H1 (cell line): Measurements from ENCODE around the gene GDI2. TPM values are rescaled to one million over a fixed set of nuclear protein-coding genes. Genes with fewer than 3 reads are reported as not detected.

ENCODE experiments used
- CTCF ChIA-PET: fragments of 300-600 bp; sonication (Branson Sonifier 250); formaldehyde crosslinking; loops from one replicate; lab custom pipeline; 2021; ENCODE audit not compliant: partially characterized antibody; lab: Charles Lee
- POLR2A ChIA-PET: fragments of 300-600 bp; sonication (Branson Sonifier 250); formaldehyde crosslinking; loops from one replicate; lab custom pipeline; 2021; ENCODE audit warnings: inconsistent platforms; ENCODE audit not compliant: partially characterized antibody; lab: Charles Lee
- DNase-seq, 2 experiments: peaks; one replicate each; pipeline versions ENCODE4 v3.0.0 to v3.0.0-alpha.2; 2010 to 2022; ENCODE audit warnings: low spot score in 2 of 2, low read depth in 1 of 2, mixed read lengths in 1 of 2
- FAIRE-seq: peaks from 2 replicates; lab custom pipeline; 2011; peaks lifted over from hg19 to GRCh38; lab: Jason Lieb, UNC
- H2AFZ ChIP-seq: 2 replicates; pipeline ENCODE4 v1.8.1; 2012; ENCODE audit warnings: low read length, inconsistent platforms
- H2AK5ac ChIP-seq: 2 replicates; pipeline ENCODE4 v1.6.1; 2013; ENCODE audit warnings: low read depth, low read length
- H2BK120ac ChIP-seq: replicated peaks from 2 replicates; pipeline ENCODE3; 2013; ENCODE audit warnings: low read depth, low read length, inconsistent platforms
- H2BK12ac ChIP-seq: 2 replicates; pipeline ENCODE4 v1.6.1; 2013; ENCODE audit warnings: low read depth, low read length
- H2BK15ac ChIP-seq: 2 replicates; pipeline ENCODE4 v1.6.1; 2013; ENCODE audit warnings: low read length
- H2BK20ac ChIP-seq: 2 replicates; pipeline ENCODE4 v1.6.1; 2013; ENCODE audit warnings: low read length
- H2BK5ac ChIP-seq: 2 replicates; pipeline ENCODE4 v1.6.1; 2013; ENCODE audit warnings: low read depth, low read length
- H3K14ac ChIP-seq: 2 replicates; pipeline ENCODE4 v1.6.1; 2013; ENCODE audit warnings: inconsistent platforms; ENCODE audit not compliant: insufficient read length
- H3K18ac ChIP-seq: 2 replicates; pipeline ENCODE4 v1.6.1; 2013; ENCODE audit warnings: low read length; ENCODE audit errors: extremely low read depth
- H3K23ac ChIP-seq: 2 replicates; pipeline ENCODE4 v1.6.1; 2013; ENCODE audit warnings: inconsistent platforms; ENCODE audit not compliant: insufficient read length
- H3K23me2 ChIP-seq: 2 replicates; pipeline ENCODE4 v1.6.1; 2013; ENCODE audit warnings: low read depth, low read length
- H3K27ac ChIP-seq: 2 replicates; pipeline ENCODE4 v1.6.1; 2011; ENCODE audit warnings: low read depth, low read length, inconsistent platforms
- H3K27me3 ChIP-seq, 4 experiments: replicated peaks in 1 of 4; 1 replicate in 1 of 4; 2 replicates in 3 of 4; pipeline versions ENCODE4 v1.6.1 to v1.8.1; 2011 to 2013; ENCODE audit warnings: low read length in 3 of 4, mild to moderate bottlenecking in 3 of 4, inconsistent platforms in 2 of 4, mixed read lengths in 2 of 4, moderate library complexity in 1 of 4; ENCODE audit not compliant: control insufficient read depth in 3 of 4, insufficient read depth in 3 of 4; ENCODE audit errors: extremely low read depth in 1 of 4
- H3K36me3 ChIP-seq, 4 experiments: 2 replicates each; pipeline versions ENCODE4 v1.6.1 to v1.8.1; 2011 to 2013; ENCODE audit warnings: mild to moderate bottlenecking in 4 of 4, low read length in 3 of 4, moderate library complexity in 2 of 4, control low read depth in 1 of 4, inconsistent platforms in 1 of 4; ENCODE audit not compliant: insufficient read depth in 4 of 4, control insufficient read depth in 2 of 4
- H3K4ac ChIP-seq: replicated peaks from 2 replicates; pipeline ENCODE3; 2013; ENCODE audit warnings: low read length, low read depth, mixed read lengths, inconsistent platforms; ENCODE audit not compliant: insufficient read length
- H3K4me1 ChIP-seq, 4 experiments: replicated peaks in 1 of 4; 1 replicate in 1 of 4; 2 replicates in 3 of 4; pipeline versions ENCODE4 v1.6.1 to v1.8.1; 2011 to 2013; ENCODE audit warnings: low read length in 3 of 4, inconsistent platforms in 2 of 4, mixed read lengths in 1 of 4; ENCODE audit not compliant: insufficient read depth in 4 of 4, control insufficient read depth in 3 of 4
- H3K4me2 ChIP-seq, 2 experiments: 2 replicates each; pipeline versions ENCODE4 v1.6.1 to v1.8.1; 2011 to 2013; ENCODE audit warnings: low read depth in 2 of 2, low read length in 2 of 2, control low read depth in 1 of 2, inconsistent platforms in 1 of 2, mild to moderate bottlenecking in 1 of 2; ENCODE audit not compliant: insufficient read depth in 1 of 2
- H3K4me3 ChIP-seq, 4 experiments: fragments of 200-600, 300-600 bp in 1 of 4; sonication (generic), shearing (Covaris generic), sonication (Bioruptor Twin) in 1 of 4; 2 replicates each; pipeline versions ENCODE4 v1.5.1 to v1.8.1; 2011 to 2016; ENCODE audit warnings: low read length in 4 of 4, low read depth in 3 of 4, control low read depth in 2 of 4, inconsistent platforms in 2 of 4, mild to moderate bottlenecking in 2 of 4, mixed read lengths in 1 of 4, moderate library complexity in 1 of 4; ENCODE audit not compliant: insufficient read depth in 2 of 4; ENCODE audit errors: extremely low read depth in 1 of 4
- H3K56ac ChIP-seq: replicated peaks from 2 replicates; pipeline ENCODE3; 2013; ENCODE audit warnings: low read depth, mild to moderate bottlenecking, mixed read lengths, low read length, inconsistent platforms; ENCODE audit not compliant: insufficient read length
- H3K79me1 ChIP-seq: 2 replicates; pipeline ENCODE4 v1.6.1; 2013; ENCODE audit warnings: low read depth, low read length, control low read depth
- H3K79me2 ChIP-seq, 2 experiments: 2 replicates each; pipeline versions ENCODE4 v1.6.1 to v1.8.1; 2012 to 2013; ENCODE audit warnings: low read length in 2 of 2, mild to moderate bottlenecking in 2 of 2, inconsistent platforms in 1 of 2; ENCODE audit not compliant: insufficient read depth in 2 of 2, control insufficient read depth in 1 of 2
- H3K9ac ChIP-seq, 4 experiments: replicated peaks in 1 of 4; 1 replicate in 1 of 4; 2 replicates in 3 of 4; pipeline versions ENCODE4 v1.6.1 to v1.8.1; 2011 to 2013; ENCODE audit warnings: low read depth in 3 of 4, low read length in 3 of 4, control low read depth in 2 of 4, mild to moderate bottlenecking in 2 of 4, moderate library complexity in 2 of 4, inconsistent platforms in 1 of 4; ENCODE audit errors: extremely low read depth in 1 of 4
- H3K9me3 ChIP-seq, 2 experiments: 2 replicates each; pipeline versions ENCODE4 v1.6.1 to v1.8.1; 2012 to 2013; ENCODE audit warnings: mild to moderate bottlenecking in 2 of 2, moderate library complexity in 2 of 2, control low read depth in 1 of 2, inconsistent platforms in 1 of 2, low read depth in 1 of 2, low read length in 1 of 2, mixed read lengths in 1 of 2; ENCODE audit not compliant: insufficient read depth in 2 of 2
- H4K20me1 ChIP-seq, 2 experiments: replicated peaks in 1 of 2; 2 replicates each; pipeline versions ENCODE3 to v1.8.1; 2011 to 2013; ENCODE audit warnings: inconsistent platforms in 2 of 2, low read length in 2 of 2, mild to moderate bottlenecking in 1 of 2; ENCODE audit not compliant: insufficient read depth in 2 of 2, control insufficient read depth in 1 of 2
- H4K5ac ChIP-seq: 2 replicates; pipeline ENCODE4 v1.6.1; 2013; ENCODE audit warnings: low read length, low read depth, mixed read lengths, inconsistent platforms; ENCODE audit not compliant: insufficient read length
- H4K8ac ChIP-seq: 2 replicates; pipeline ENCODE4 v1.8.0; 2013; ENCODE audit warnings: mild to moderate bottlenecking, moderate library complexity, low read length, inconsistent platforms; ENCODE audit not compliant: insufficient read depth; ENCODE audit errors: extremely low read depth
- H4K91ac ChIP-seq: replicated peaks from 2 replicates; pipeline ENCODE3; 2013; ENCODE audit warnings: low read length, mixed read lengths, inconsistent platforms; ENCODE audit not compliant: insufficient read length
- BCL11A ChIP-seq, 2 experiments: IDR thresholded peaks; one replicate each; pipeline ENCODE4 v1.6.1; 2011; ENCODE audit warnings: low read depth in 2 of 2, low read length in 2 of 2, mild to moderate bottlenecking in 2 of 2
- EGR1 ChIP-seq: IDR thresholded peaks from 2 replicates; pipeline ENCODE4 v1.6.1; 2011; ENCODE audit warnings: low read depth, low read length, borderline replicate concordance
- EP300 ChIP-seq, 2 experiments: IDR thresholded peaks; 1 replicate in 1 of 2; 2 replicates in 1 of 2; pipeline ENCODE4 v1.6.1; 2011 to 2012; ENCODE audit warnings: low read depth in 2 of 2, low read length in 2 of 2, mild to moderate bottlenecking in 2 of 2, borderline replicate concordance in 1 of 2, inconsistent platforms in 1 of 2, moderate library complexity in 1 of 2
- POLR2A ChIP-seq, 2 experiments: IDR thresholded peaks; 1 replicate in 1 of 2; 2 replicates in 1 of 2; pipeline ENCODE4 v1.6.1; 2011; ENCODE audit warnings: low read depth in 2 of 2, low read length in 2 of 2, mild to moderate bottlenecking in 2 of 2; ENCODE audit errors: control extremely low read depth in 1 of 2
- POU5F1 ChIP-seq: IDR thresholded peaks from 2 replicates; pipeline ENCODE4 v1.6.1; 2011; ENCODE audit warnings: low read depth, mild to moderate bottlenecking, low read length, moderate library complexity
- SIX5 ChIP-seq: IDR thresholded peaks from 2 replicates; pipeline ENCODE4 v1.6.1; 2011; ENCODE audit warnings: mild to moderate bottlenecking, low read depth, low read length
- WGBS, 2 experiments: shearing (Covaris generic) in 1 of 2; methylation state at CpG; one replicate each; pipeline versions ENCODE4 v1.1.6 to v1.1.7; 2013 to 2015; ENCODE audit warnings: low lambda C conversion rate in 2 of 2, mixed read lengths in 2 of 2, inconsistent platforms in 1 of 2, low coverage in 1 of 2, missing lambda C conversion rate in 1 of 2; ENCODE audit not compliant: insufficient replicate concordance in 2 of 2, insufficient coverage in 1 of 2, insufficient read length in 1 of 2; ENCODE audit errors: extremely low coverage in 1 of 2, missing lambda C conversion rate in 1 of 2; 5-methylcytosine and 5-hydroxymethylcytosine counted together
- polyA plus RNA-seq, 7 experiments: library from polyadenylated mRNA; depleted of rRNA in 3 of 7; stranded (reverse) in 5 of 7; unstranded in 2 of 7; fragments of >200 nt in 5 of 7; fragments of 200-250 nt in 2 of 7; gene quantifications; 1 replicate in 5 of 7; 2 replicates in 1 of 7; 4 replicates in 1 of 7; pipeline versions ENCODE4 v1.2.1 to v1.2.3, GENCODE V29; 2011 to 2013; ENCODE audit warnings: missing spikeins in 2 of 7, mixed read lengths in 2 of 7
- total RNA-seq: library from RNA; stranded (reverse); fragmentation: NEBNext Ultra II Directional; extraction: Animal tissue kit (Norgen Biotek cat#: 25700); gene quantifications from 2 replicates; pipeline ENCODE4 v1.2.1, GENCODE V29; 2021
- TF ChIP-seq, protein P1 (sequence below): IDR thresholded peaks from 2 replicates; pipeline ENCODE4 v1.6.1; 2012; ENCODE audit warnings: inconsistent platforms
- TF ChIP-seq, protein P2 (sequence below): IDR thresholded peaks from 2 replicates; pipeline ENCODE4 v1.6.1; 2012; ENCODE audit warnings: inconsistent platforms

Gene GDI2
- total and polyA plus RNA-seq, 2 of the 8 experiments (the other 6 are each of a cell fraction or from before 2014, with no cell fraction given), result 168 to 385 TPM

DNA sequence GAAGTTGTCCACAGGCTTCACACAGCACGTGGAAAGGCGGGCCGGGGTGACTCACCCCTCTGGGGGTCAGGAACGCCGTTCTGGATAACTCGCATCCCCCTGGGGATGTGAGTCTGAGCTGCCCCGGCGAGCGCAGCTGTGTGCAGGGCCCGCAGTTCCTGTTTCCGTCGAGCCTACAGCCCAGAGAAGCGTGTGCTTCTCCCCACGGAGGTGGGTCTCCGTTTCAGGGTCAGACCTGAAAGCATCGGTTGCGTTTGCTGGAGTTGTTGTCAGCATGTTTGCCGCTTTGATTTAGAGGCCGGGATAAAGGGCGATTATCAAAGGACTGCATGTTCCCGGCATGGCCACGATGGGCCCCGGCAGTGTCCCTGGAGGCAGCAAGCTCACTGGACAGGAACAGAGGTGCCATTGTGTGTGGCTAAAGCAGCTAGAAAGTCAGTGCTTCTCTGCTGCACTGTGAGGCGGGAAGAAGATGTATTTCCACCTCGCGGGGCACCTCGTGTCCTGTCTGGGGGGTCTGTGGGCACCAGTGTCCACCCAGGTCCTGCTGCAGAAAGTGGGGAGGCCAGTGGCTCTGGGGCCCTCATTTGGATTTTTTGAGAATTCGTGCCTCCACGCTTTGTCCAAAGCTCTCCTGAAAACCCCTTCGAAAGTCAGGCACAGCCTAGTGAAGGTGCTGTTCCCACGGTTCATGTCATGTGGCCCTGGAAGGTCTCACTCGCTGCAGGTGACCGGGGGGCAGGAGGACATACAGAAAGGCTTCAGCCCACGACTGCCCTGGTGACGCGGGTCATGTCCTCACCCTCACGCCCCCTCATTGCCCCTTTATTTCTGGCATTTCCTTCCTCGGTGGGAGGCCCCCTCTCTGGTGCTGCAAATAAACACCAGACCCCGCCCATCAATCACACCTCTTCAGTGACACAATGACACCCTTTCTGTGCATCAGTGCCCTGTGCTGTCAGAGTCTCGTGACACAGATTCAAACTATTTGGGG lies 27.4 kb upstream of the GDI2 start:
- 0 out of 2 replicates have a peak overlapping the region, but pooled peaks have one; percentile 49 for H2AFZ ChIP-seq
- WGBS, 2 experiments, result 85% methylated on average over 40 of the region's 40 CpGs; no CpG with 5 or more reads in 1 of the 2 experiments

More for the DNA sequence above, 27.4 kb upstream of the GDI2 start:
- 0 out of 2 replicates have a peak overlapping the region, but pooled peaks have one; percentile 16 for H2BK15ac ChIP-seq
- H3K56ac ChIP-seq, result no peak overlapping the region
- H2BK20ac ChIP-seq, result 0 out of 2 replicates have a peak overlapping the region, but pooled peaks have one; percentile 72
- H3K23me2 ChIP-seq, result no peaks in the 10 kb centered on the region
- no peaks in the 10 kb centered on the region for H4K20me1 ChIP-seq
- no peak overlapping the region for H3K23ac ChIP-seq
- H3K36me3 ChIP-seq, result no peaks in the 10 kb centered on the region
- peak overlapping the region; percentile 77; the same call in 1 of the 2 replicates for H2BK12ac ChIP-seq
- no peak overlapping the region for H3K18ac ChIP-seq
- no peaks in the 10 kb centered on the region for H3K79me2 ChIP-seq
- no peaks in the 10 kb centered on the region for H3K79me1 ChIP-seq
- FAIRE-seq (no peak), DNase-seq (no peak)
- no peak overlapping the region for H3K4me3 ChIP-seq
- H3K4me2 ChIP-seq, result no peak overlapping the region
- H3K4me1 ChIP-seq, result peaks cover 0 to 2% (median 0%) of the 10 kb centered on the region in 4 experiments; a peak in 1 of 7 replicates
- H4K5ac ChIP-seq, result no peak overlapping the region
- no peaks in the 10 kb centered on the region for H3K9me3 ChIP-seq
- TF ChIP-seq POLR2A (IDR thresholded peaks at IDR 0.05; ENCODE audit: control extremely low read depth in 1 of 2, low read depth in 2 of 2, low read length in 2 of 2) (no peak), SIX5 (no peak), POU5F1 (no peak), BCL11A (IDR thresholded peaks at IDR 0.05; ENCODE audit: low read depth in 2 of 2, low read length in 2 of 2) (no peak), EP300 (IDR thresholded peaks at IDR 0.05; ENCODE audit: borderline replicate concordance in 1 of 2, low read depth in 2 of 2, low read length in 2 of 2) (no peak), EGR1 (peak; percentile 30; the same call in 1 of the 2 replicates)
- TF ChIP-seq, protein P1, sequence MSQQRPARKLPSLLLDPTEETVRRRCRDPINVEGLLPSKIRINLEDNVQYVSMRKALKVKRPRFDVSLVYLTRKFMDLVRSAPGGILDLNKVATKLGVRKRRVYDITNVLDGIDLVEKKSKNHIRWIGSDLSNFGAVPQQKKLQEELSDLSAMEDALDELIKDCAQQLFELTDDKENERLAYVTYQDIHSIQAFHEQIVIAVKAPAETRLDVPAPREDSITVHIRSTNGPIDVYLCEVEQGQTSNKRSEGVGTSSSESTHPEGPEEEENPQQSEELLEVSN, result peak; percentile 70; the same call in 1 of the 2 replicates
- TF ChIP-seq, protein P2, sequence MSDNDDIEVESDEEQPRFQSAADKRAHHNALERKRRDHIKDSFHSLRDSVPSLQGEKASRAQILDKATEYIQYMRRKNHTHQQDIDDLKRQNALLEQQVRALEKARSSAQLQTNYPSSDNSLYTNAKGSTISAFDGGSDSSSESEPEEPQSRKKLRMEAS, result peak; percentile 27; the same call in 1 of the 2 replicates
- no peak overlapping the region for H3K4ac ChIP-seq
- H3K9ac ChIP-seq, result no peak overlapping the region
- ChIA-PET POLR2A (interaction anchor here (1.1 to 3.0 kb wide), 3 partner anchors 17 to 27 kb away, joined by 3 to 9 read pairs (median 4); partner anchors contain the start of gene GDI2), CTCF (interaction anchor here (0.7 to 1.7 kb wide), 4 partner anchors 10 to 37 kb away, joined by 3 to 4 read pairs (median 4); no protein-coding TSS in a partner anchor)
- no peak overlapping the region for H2AK5ac ChIP-seq
- H3K14ac ChIP-seq, result no peak overlapping the region
- peak overlapping the region; percentile 41; the same call in 1 of the 2 replicates for H4K8ac ChIP-seq
- H2BK5ac ChIP-seq, result no peak overlapping the region; the same call in 1 of the 2 replicates
- H3K27ac ChIP-seq, result no peak overlapping the region
- H2BK120ac ChIP-seq, result no peak overlapping the region
- no peaks in the 10 kb centered on the region for H3K27me3 ChIP-seq
- no peak overlapping the region for H4K91ac ChIP-seq
